Measurements from ENCODE around the gene NRF1.
"Not testable (repeated sequence)": the region's sequence is repeated elsewhere in the genome, so short reads cannot be mapped to it uniquely, and the experiment has no call there.

NRF1 gene

DNA sequence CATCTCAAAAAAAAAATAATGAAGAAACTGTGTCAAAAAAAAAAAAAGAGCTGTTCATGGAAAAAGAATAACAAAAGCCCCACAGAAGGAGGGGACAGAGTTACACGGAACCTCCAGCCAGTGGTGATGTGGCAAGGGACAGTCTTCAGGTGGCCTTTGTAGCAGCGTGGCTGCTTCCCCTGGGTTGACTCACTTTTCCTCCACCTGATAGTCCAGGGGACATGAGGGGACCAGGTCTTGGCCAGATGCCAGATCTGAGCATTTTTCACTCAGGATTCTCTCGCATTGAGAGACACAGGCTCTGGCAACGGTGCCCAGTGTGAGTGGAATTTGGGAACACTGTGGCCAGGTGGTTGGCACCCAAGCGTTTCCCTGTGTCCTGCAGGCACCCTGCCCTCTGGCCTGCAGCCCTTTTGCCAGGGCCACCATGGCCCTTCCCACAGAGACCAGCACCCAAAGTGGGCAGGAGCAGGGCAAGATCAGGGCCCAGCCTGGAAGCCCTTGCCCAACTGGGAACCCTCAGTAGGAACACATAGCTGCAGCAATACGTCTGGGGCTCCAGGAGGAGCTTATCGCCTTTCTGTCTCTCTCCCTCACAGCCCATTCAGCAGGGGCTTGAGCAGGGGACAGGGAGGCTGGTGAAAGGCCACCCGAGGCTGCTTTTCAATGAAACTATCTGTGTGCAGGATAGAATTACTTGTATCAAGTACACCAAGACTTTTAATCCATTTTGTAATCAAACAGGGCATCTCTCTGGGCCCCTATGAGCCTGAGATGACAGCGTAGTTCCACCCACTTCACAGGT lies 182.2 kb downstream of the NRF1 start:
- TF ChIP-seq, protein P1, sequence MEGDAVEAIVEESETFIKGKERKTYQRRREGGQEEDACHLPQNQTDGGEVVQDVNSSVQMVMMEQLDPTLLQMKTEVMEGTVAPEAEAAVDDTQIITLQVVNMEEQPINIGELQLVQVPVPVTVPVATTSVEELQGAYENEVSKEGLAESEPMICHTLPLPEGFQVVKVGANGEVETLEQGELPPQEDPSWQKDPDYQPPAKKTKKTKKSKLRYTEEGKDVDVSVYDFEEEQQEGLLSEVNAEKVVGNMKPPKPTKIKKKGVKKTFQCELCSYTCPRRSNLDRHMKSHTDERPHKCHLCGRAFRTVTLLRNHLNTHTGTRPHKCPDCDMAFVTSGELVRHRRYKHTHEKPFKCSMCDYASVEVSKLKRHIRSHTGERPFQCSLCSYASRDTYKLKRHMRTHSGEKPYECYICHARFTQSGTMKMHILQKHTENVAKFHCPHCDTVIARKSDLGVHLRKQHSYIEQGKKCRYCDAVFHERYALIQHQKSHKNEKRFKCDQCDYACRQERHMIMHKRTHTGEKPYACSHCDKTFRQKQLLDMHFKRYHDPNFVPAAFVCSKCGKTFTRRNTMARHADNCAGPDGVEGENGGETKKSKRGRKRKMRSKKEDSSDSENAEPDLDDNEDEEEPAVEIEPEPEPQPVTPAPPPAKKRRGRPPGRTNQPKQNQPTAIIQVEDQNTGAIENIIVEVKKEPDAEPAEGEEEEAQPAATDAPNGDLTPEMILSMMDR (IDR thresholded peaks at IDR 0.05; ENCODE audit: low read depth, low read length, missing control alignments) = no peak
- no peak for DNase-seq (ENCODE audit: low read depth)
- H3K4me3 ChIP-seq (ENCODE audit: low read depth, low read length) = no peak overlapping the region
- in situ Hi-C loops (cut with HindIII; ENCODE audit: low sequenced_read_pairs) = no loop called here

DNA sequence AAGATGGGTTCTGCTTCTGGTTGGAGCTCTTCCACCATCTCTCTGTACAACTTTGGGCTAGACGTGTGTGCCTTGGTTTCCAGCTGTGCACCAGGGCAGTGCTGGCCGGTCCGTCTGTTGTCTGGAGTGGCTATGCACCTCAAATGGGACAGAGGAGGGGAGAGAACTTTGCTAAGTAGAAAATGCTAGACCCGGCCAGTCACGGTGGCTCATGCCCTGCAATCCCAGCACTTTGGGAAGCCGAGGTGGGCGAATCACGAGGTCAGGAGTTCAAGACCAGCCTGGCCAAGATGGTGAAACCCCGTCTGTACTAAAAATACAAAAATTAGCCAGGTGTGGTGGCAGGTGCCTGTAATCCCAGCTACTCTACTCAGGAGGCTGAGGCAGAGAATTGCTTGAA lies 182.9 kb downstream of the NRF1 start:
- in situ Hi-C loops (cut with HindIII; ENCODE audit: low sequenced_read_pairs); H3K4me3 ChIP-seq (ENCODE audit: low read depth, low read length); DNase-seq (ENCODE audit: low read depth): not testable (repeated sequence)

DNA sequence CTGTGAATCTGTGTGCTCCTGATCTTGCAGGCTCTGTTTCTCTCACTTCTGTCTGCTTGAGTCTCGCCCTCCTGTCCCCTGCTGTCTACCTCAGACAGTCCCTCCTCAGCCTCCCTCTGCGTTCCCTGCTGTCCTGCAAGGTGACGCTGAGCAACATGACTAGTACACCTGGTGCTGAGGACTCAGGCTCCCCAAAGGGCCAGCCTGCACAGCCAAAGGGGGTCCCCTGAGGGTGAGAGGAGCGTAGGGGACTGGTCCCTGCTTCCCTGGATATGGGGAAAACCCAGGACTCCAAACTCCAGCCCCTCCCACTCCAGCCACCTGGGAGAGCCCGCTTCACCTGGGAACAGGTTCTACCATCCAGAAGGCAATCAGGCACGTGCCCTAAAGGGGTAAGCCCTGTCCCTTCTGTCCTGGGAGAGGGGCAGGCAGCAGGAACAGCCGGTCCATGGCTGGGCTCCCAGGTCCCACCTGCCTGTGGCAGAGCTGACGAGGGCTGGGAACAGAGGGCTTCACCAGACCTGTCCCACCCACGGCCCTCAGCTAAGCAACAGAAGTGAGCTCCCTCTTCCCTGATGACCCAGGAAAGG lies 184.8 kb downstream of the NRF1 start:
- TF ChIP-seq, protein P1 (IDR thresholded peaks at IDR 0.05; ENCODE audit: low read depth, low read length, missing control alignments) = no peak
- no peak for DNase-seq (ENCODE audit: low read depth)
- in situ Hi-C loops (cut with HindIII; ENCODE audit: low sequenced_read_pairs) = loop anchor here (5.0 kb wide), 2 partner anchors 39 to 104 kb away; no protein-coding TSS in a partner anchor
- no peak overlapping the region for H3K4me3 ChIP-seq (ENCODE audit: low read depth, low read length)

DNA sequence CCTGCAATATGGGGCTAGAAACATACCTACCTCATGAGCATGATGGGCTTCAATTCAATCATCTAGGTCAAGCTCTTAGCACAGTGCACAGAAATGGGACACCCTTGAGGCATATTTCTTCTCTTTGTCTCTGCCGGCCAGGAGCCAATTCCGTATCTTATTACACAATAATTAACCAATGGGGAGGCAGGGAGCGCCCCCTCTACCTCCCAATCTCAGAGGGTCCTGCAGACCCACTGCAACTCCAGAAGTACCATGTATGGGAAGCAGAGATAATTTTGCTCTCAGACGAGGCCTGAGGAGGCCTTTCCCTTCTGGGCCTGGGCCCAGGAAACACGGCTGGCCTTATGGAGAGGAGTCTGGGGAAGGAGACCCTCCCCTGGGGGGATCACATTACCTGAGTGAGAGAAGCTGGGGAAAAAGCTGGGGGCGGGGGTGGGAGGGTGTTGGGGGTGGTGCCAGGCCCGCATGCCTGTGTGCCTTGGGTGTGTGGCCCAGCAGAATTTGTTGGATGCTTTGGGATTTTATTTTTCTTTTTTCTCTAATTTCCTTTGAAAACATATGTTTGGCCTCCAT lies 185.8 kb downstream of the NRF1 start:
- in situ Hi-C loops (cut with HindIII; ENCODE audit: low sequenced_read_pairs) = loop anchor here (5.0 kb wide), 2 partner anchors 40 to 105 kb away; no protein-coding TSS in a partner anchor
- TF ChIP-seq, protein P1 (IDR thresholded peaks at IDR 0.05; ENCODE audit: low read depth, low read length, missing control alignments) = no peak

DNA sequence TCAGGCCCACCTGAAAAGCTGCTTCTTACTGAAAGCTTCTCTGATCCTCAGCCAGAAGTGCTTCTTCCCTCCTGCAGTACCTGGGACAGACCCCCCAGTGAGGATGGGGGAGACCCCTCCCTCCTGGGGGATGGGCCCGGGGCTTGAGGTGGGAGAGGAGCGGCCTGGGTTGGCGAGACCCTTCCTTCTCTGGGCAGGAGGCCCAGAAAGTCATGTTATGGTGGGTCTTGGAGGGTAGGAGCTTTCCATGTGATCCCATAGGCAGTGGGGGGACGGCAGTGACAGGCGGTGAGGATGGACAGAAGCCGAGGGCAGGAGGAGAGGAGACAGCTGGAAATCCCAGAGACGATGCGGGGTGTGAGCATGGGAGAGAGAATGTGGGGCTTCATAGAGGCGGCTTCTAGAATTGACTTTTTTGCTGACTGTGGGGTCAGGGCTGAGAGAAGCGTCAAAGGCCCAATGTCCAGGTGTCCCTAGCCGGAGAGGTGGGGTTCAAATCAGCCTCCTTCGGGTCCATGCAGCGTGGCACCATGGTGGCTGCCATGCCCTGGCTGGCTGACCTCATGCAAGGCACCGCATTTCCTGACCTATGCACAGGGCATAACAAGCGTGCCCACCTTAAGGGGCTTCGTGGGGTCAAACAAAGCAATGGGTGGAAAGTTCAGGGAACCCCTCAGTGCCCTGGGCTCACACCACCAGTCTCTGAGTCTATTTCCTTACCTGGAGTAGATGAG lies 187.3 kb downstream of the NRF1 start:
- no peak overlapping the region for H3K4me3 ChIP-seq (ENCODE audit: low read depth, low read length)
- TF ChIP-seq, protein P1 (IDR thresholded peaks at IDR 0.05; ENCODE audit: low read depth, low read length, missing control alignments) = no peak
- in situ Hi-C loops (cut with HindIII; ENCODE audit: low sequenced_read_pairs) = loop anchor here (5.0 kb wide), 2 partner anchors 41 to 106 kb away; no protein-coding TSS in a partner anchor
- no peak for DNase-seq (ENCODE audit: low read depth)

More for the DNA sequence above, 185.8 kb downstream of the NRF1 start:
- H3K4me3 ChIP-seq (ENCODE audit: low read depth, low read length) = no peak overlapping the region
- no peak for DNase-seq (ENCODE audit: low read depth)

DNA sequence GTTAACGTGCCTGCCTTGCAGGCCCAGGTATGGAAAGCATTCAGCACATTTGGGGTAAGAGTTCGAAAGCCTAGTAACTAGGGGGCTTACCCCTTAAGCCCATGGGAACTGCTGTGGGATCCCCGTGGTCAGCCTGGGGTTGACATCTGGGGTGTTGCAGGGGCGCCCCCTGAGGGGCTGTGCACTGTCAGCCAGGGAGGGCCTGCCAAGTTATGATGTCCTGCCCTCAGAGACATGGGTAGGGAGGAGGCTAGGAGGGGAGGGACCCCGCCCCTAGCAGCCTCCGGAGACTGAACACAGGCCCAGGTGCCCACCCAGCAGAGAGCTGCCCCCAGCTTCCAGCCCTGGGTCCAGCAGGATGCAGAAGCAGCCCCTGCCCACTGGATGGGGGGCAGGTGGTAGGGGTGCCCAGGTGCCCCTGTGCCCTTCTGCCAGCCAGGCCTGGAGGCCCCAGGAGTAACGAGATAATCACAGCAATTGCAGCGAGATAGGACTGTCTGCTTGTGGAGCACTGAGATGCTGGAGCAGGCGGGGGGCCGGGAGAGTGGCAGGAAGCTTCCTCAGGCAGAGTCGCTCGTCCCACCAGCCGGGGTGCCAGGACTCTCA lies 187.9 kb downstream of the NRF1 start:
- in situ Hi-C loops (cut with HindIII; ENCODE audit: low sequenced_read_pairs) = loop anchor here (5.0 kb wide), 2 partner anchors 42 to 107 kb away; no protein-coding TSS in a partner anchor
- TF ChIP-seq, protein P1 (IDR thresholded peaks at IDR 0.05; ENCODE audit: low read depth, low read length, missing control alignments) = no peak
- no peak for DNase-seq (ENCODE audit: low read depth)
- no peak overlapping the region for H3K4me3 ChIP-seq (ENCODE audit: low read depth, low read length)

All from astrocyte of the cerebellum (primary cell).